ENCODE measurements around the gene OR2AE1. TPM values are rescaled to one million over a fixed set of nuclear protein-coding genes. Genes with fewer than 3 reads are reported as not detected.
"Not testable (repeated sequence)": the region's sequence is repeated elsewhere in the genome, so short reads cannot be mapped to it uniquely, and the experiment has no call there.

The OR2AE1 gene
- total RNA-seq, 1 donor from 2014 or later, result not detected

DNA sequence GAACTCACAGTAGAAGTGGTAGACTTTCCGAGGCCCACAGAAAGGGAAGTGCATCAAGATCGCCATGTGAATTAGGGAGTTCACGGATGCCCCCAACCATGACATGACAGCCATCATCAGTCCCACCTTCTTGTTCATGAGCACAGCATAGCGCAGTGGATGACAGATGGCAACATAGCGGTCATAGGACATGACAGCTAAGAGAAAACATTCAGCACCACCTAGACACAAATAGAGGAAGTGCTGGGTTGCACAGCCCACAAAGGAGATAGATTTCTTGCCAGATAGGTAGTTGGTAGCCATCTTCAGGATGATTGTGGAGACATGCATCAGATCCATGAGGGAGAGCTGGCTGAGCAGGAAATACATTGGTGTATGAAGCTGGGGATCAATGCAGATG is 342 bp downstream of the OR2AE1 start:
- no peak for TF ChIP-seq CTCF (IDR thresholded peaks at IDR 0.05; ENCODE audit: insufficient read depth, low read length, poor library complexity, severe bottlenecking)
- Histone ChIP-seq H3K4me3 (ENCODE audit: low read depth, low read length) (no peak overlapping the region), H3K36me3 (ENCODE audit: control insufficient read depth, insufficient read depth, low read length) (no peaks in the 10 kb centered on the region), H3K27me3 (ENCODE audit: control insufficient read depth, insufficient read depth, low read length) (no peaks in the 10 kb centered on the region)
- DNase-seq (ENCODE audit: low read depth), result no peak

GRCh38 chr7:99868246-99868645 is 8.6 kb downstream of the OR2AE1 start:
- Histone ChIP-seq H3K27me3 (ENCODE audit: control insufficient read depth, insufficient read depth, low read length) (no peaks in the 10 kb centered on the region), H3K4me3 (ENCODE audit: low read depth, low read length) (no peak overlapping the region), H3K36me3 (ENCODE audit: control insufficient read depth, insufficient read depth, low read length) (no peaks in the 10 kb centered on the region)
- no peak for TF ChIP-seq CTCF (IDR thresholded peaks at IDR 0.05; ENCODE audit: insufficient read depth, low read length, poor library complexity, severe bottlenecking)
- DNase-seq (ENCODE audit: low read depth), result no peak

DNA sequence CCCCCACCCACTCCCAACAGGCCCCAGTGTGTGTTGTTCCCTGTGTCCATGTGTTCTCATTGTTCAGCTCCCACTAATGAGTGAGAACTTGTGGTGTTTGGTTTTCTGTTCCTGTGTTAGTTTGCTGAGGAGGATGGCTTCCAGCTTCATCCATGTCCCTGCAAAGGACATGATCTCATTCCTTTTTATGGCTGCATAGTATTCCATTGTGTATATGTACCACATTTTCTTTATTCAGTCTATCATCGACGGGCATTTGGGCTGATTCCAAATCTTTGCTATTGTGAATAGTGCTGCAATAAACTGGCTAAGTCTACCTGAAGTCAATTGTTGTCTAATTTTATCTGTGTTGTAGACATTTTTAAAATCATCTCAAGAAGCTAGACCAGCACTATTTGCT is 9.4 kb downstream of the OR2AE1 start:
- not testable (repeated sequence) for DNase-seq (ENCODE audit: low read depth); H3K27me3 ChIP-seq (ENCODE audit: control insufficient read depth, insufficient read depth, low read length); H3K36me3 ChIP-seq (ENCODE audit: control insufficient read depth, insufficient read depth, low read length); H3K4me3 ChIP-seq (ENCODE audit: low read depth, low read length)

DNA sequence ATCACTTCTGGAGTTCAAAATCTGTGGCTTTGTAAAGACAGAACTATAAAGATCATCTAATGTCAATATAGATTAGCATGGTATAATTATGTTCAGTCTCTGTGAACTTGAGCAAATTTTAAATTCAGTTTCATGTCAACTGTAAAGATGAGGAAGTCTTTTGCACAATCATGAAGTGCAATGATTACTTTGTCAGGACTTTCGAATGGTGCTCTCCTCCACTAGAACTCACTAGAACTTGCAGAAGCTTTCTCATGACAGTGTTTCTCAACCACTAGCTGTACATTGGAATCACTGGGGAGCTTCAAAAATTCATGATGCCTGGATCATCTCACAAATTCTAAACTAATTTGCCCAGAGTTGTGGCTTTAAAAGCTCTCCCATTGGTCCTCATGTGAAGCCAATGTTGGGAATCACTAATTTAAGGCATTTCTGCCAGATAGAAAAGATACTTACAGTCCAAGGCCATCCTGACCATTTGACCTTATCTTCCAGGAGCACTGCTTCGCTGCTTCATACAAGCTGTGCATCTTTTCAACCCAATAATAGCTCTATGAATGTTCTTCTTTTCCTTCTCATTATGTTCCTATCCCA is 12.9 kb downstream of the OR2AE1 start:
- Histone ChIP-seq H3K36me3 (ENCODE audit: control insufficient read depth, insufficient read depth, low read length) (no peaks in the 10 kb centered on the region), H3K27me3 (ENCODE audit: control insufficient read depth, insufficient read depth, low read length) (no peaks in the 10 kb centered on the region), H3K4me3 (ENCODE audit: low read depth, low read length) (no peak overlapping the region)
- no peak for TF ChIP-seq CTCF (IDR thresholded peaks at IDR 0.05; ENCODE audit: insufficient read depth, low read length, poor library complexity, severe bottlenecking)
- no peak for DNase-seq (ENCODE audit: low read depth)

GRCh38 chr7:99860281-99861127 is 16.3 kb downstream of the OR2AE1 start:
- Histone ChIP-seq H3K4me3 (ENCODE audit: low read depth, low read length) (no peak overlapping the region), H3K27me3 (ENCODE audit: control insufficient read depth, insufficient read depth, low read length) (no peaks in the 10 kb centered on the region), H3K36me3 (ENCODE audit: control insufficient read depth, insufficient read depth, low read length) (no peaks in the 10 kb centered on the region)
- DNase-seq (ENCODE audit: low read depth), result peak; percentile 57
- TF ChIP-seq CTCF (IDR thresholded peaks at IDR 0.05; ENCODE audit: insufficient read depth, low read length, poor library complexity, severe bottlenecking), result no peak

DNA sequence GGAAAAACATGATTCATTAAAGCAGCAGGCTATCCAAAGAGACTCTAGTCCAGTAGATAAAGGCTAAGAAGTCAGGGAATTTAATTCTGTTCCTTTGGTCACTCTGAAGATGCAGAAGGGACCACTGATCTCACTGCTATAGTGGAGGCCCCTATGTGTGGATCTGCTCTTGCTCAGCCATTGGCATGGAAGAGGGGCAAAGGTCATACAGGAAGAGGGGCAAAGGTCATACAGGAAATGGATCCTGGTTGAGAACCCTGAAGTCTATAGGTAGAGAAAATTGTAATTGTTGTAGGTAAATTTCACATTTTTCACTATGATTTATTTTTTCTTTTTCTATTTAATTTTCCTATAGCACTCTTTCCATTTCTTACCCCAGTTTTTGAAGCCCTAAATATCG is 21.6 kb downstream of the OR2AE1 start:
- no peaks in the 10 kb centered on the region for H3K36me3 ChIP-seq (ENCODE audit: control insufficient read depth, insufficient read depth, low read length)
- H3K4me3 ChIP-seq (ENCODE audit: low read depth, low read length), result no peak overlapping the region
- TF ChIP-seq CTCF (IDR thresholded peaks at IDR 0.05; ENCODE audit: insufficient read depth, low read length, poor library complexity, severe bottlenecking), result no peak
- no peak for DNase-seq (ENCODE audit: low read depth)
- no peaks in the 10 kb centered on the region for H3K27me3 ChIP-seq (ENCODE audit: control insufficient read depth, insufficient read depth, low read length)

Measured in kidney epithelial cell (primary cell).